Measurements from ENCODE around the gene SDK1. TPM values are rescaled to one million over a fixed set of nuclear protein-coding genes. Genes with fewer than 3 reads are reported as not detected.
"Not testable (repeated sequence)": the region's sequence is repeated elsewhere in the genome, so short reads cannot be mapped to it uniquely, and the experiment has no call there.

The SDK1 gene
- total RNA-seq, 1 donor from 2014 or later: 16.7 TPM

GRCh38 chr7:4297918-4298219 is 996.8 kb downstream of the SDK1 start:
- no peak for DNase-seq (ENCODE audit: extremely low spot score in 2 of 2)
- intact Hi-C loops (cut with DNase I): no loop called here
- Histone ChIP-seq H3K27me3 (no peaks in the 10 kb centered on the region), H3K36me3 (no peaks in the 10 kb centered on the region), H3K4me1 (no peaks in the 10 kb centered on the region), H3K9me3 (peaks cover 8% of the 10 kb centered on the region), H3K27ac (no peak overlapping the region), H3K4me3 (no peak overlapping the region)
- no peak for TF ChIP-seq POLR2AphosphoS5 (IDR thresholded peaks at IDR 0.05; ENCODE audit: insufficient read depth in 1 of 2, low read depth in 1 of 2)
- no peak for TF ChIP-seq CTCF (IDR thresholded peaks at IDR 0.05)
- TF ChIP-seq POLR2A (IDR thresholded peaks at IDR 0.05): no peak

DNA sequence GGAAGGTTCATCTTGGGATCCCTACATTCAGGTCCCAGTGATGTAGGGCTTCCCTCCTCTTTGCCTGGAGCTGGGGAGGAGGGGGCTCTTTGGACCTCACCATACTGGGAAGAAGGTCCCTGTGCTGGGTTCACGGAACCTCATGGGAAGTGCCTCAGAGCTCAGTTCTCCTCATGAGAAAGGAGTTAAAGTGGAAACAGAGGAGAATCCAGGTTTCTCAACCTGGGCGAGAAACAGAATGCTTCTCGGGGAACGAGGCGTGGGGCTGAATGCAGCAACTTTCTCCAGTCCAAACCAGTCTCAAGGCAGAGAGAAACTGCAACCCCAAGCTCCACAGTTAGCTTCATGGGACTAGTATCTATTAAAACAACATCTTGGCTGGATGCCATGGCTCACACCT is 998.4 kb downstream of the SDK1 start:
- TF ChIP-seq CTCF (IDR thresholded peaks at IDR 0.05): no peak
- no peak for TF ChIP-seq POLR2AphosphoS5 (IDR thresholded peaks at IDR 0.05; ENCODE audit: insufficient read depth in 1 of 2, low read depth in 1 of 2)
- Histone ChIP-seq H3K9me3 (no peaks in the 10 kb centered on the region), H3K36me3 (no peaks in the 10 kb centered on the region), H3K4me1 (no peaks in the 10 kb centered on the region), H3K27me3 (no peaks in the 10 kb centered on the region), H3K4me3 (no peak overlapping the region), H3K27ac (no peak overlapping the region)
- no peak for DNase-seq (ENCODE audit: extremely low spot score in 2 of 2)
- intact Hi-C loops (cut with DNase I): no loop called here

DNA sequence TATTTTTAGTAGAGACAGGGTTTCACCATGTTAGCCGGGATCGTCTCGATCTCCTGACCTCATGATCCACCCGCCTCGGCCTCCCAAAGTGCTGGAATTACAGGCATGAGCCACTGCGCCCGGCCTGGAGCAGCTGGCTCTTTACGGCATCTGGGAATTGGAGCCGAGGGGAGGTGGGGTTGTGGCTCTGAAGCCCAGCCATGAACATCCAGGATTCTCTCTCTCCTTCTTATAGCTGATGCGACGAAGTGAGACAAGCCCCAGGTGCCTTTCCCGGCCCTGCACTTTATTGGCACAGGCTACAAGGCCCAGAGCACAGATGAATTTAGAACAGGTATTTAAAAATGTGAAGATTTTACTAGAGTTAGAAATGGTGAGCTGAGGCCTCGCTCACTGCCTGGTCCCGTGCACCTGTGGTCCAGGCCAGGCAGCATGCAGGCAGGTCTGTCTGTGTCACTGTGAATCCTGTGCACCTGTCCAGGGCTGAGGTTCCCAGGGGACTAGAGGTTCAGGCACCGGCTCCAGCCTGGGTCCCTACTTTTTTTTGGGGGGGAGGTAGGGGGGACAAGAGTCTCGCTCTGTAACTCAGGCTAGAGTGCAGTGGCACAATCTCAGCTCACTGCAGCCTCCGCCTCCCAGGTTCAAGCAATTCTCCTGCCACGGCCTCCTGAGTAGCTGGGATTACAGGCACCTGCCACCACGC is 1001.3 kb downstream of the SDK1 start:
- intact Hi-C loops (cut with DNase I): no loop called here
- no peak overlapping the region for H3K4me3 ChIP-seq

DNA sequence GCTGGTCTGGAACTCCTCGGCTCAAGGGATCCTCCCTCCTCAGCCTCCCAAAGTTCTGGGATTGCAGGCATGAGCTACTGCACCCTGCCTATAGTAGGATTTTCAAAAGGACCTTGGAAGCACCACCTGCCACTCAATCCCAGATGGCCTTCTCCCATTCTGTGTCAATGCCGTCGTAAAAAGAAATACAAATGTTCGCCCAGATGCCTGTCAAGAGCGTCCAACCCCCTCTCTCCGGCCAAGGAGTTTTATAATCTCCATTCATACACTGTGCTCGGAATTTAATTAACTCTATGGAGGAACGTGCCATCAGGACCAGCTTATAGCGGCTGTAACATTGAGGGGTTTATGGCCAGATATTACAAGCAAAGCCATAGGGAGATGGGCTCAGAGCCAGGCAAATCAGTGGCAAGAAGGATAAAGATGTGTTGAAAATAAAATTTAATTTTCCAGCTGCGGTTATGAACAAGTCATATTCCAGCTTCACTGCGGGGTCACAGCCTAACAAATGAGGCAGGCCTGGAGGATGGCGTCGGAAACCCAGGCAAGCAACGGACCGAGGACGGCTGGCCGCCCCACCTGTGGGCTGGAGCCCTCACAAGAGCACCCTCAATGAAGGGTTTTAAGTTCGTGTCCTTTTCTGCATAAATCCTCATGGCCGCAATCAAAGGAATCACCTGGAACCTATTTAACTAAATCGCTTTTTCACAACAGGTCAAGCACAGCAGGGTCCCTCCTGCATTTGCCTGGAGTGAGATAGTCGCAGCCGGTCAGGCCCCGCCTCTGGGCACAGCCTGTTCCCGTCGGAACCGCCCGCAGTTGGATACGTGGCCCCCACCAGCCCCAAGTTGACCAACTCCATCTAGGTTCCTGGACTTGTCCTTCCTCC is 1006.5 kb downstream of the SDK1 start:
- intact Hi-C loops (cut with DNase I): no loop called here
- no peaks in the 10 kb centered on the region for H3K36me3 ChIP-seq
- DNase-seq (ENCODE audit: extremely low spot score in 2 of 2): peak in 1 of 2 donors; percentile 72
- TF ChIP-seq CTCF (IDR thresholded peaks at IDR 0.05) (no peak), POLR2AphosphoS5 (IDR thresholded peaks at IDR 0.05; ENCODE audit: insufficient read depth in 1 of 2, low read depth in 1 of 2) (no peak), POLR2A (IDR thresholded peaks at IDR 0.05) (no peak)
- no peak overlapping the region for H3K27ac ChIP-seq
- no peak overlapping the region for H3K4me3 ChIP-seq
- no peaks in the 10 kb centered on the region for H3K9me3 ChIP-seq
- no peaks in the 10 kb centered on the region for H3K4me1 ChIP-seq
- H3K27me3 ChIP-seq: no peaks in the 10 kb centered on the region

More for the DNA sequence above, 1001.3 kb downstream of the SDK1 start:
- Histone ChIP-seq H3K36me3 (no peaks in the 10 kb centered on the region), H3K27me3 (no peaks in the 10 kb centered on the region), H3K27ac (no peak overlapping the region), H3K9me3 (no peaks in the 10 kb centered on the region), H3K4me1 (no peaks in the 10 kb centered on the region)
- TF ChIP-seq POLR2AphosphoS5 (IDR thresholded peaks at IDR 0.05; ENCODE audit: insufficient read depth in 1 of 2, low read depth in 1 of 2) (no peak), CTCF (IDR thresholded peaks at IDR 0.05) (no peak), POLR2A (IDR thresholded peaks at IDR 0.05) (no peak)
- DNase-seq (ENCODE audit: extremely low spot score in 2 of 2): no peak

DNA sequence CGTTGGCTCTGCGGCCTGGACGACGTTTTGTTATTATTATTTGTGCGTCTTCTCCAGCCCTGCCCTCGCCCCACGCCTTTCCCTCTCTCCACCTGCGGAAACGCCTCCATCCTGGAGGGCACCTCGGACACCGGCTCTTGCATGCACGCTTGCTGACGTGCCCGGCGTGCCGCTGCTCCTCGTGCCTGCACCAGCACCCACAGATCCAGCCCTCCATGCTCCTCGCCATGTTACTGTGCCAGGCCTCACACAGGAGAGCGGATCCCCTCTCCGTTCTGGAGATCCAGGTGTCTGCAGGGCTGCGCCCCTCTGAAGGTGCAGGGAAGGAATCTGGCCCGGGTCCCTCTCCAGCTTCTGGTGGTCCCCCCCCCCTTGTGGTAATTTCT is 1007.1 kb downstream of the SDK1 start:
- no peak overlapping the region for H3K27ac ChIP-seq

DNA sequence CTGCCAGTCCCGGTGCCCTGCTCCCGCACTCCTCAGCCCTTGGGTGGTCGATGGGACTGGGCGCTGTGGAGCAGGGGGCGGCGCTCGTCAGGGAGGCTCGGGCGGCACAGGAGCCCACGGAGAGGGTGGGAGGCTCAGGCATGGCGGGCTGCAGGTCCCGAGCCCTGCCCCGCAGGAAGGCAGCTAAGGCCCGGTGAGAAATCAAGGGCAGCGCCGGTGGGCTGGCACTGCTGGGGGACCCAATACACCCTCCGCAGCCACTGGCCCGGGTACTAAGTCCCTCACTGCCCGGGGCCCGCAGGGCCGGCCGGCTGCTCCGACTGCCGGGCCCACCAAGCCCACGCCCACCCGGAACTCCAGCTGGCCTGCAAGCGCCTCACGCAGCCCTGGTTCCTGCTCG is 1012.9 kb downstream of the SDK1 start:
- intact Hi-C loops (cut with DNase I); H3K4me3 ChIP-seq; H3K9me3 ChIP-seq; H3K4me1 ChIP-seq; DNase-seq (ENCODE audit: extremely low spot score in 2 of 2); H3K36me3 ChIP-seq; H3K27ac ChIP-seq; H3K27me3 ChIP-seq: not testable (repeated sequence)

More for the DNA sequence above, 1007.1 kb downstream of the SDK1 start:
- intact Hi-C loops (cut with DNase I): no loop called here
- Histone ChIP-seq H3K27me3 (no peaks in the 10 kb centered on the region), H3K4me3 (no peak overlapping the region), H3K4me1 (no peaks in the 10 kb centered on the region), H3K36me3 (no peaks in the 10 kb centered on the region), H3K9me3 (no peaks in the 10 kb centered on the region)
- DNase-seq (ENCODE audit: extremely low spot score in 2 of 2): no peak
- TF ChIP-seq CTCF (IDR thresholded peaks at IDR 0.05) (no peak), POLR2AphosphoS5 (IDR thresholded peaks at IDR 0.05; ENCODE audit: insufficient read depth in 1 of 2, low read depth in 1 of 2) (no peak), POLR2A (IDR thresholded peaks at IDR 0.05) (no peak)

DNA sequence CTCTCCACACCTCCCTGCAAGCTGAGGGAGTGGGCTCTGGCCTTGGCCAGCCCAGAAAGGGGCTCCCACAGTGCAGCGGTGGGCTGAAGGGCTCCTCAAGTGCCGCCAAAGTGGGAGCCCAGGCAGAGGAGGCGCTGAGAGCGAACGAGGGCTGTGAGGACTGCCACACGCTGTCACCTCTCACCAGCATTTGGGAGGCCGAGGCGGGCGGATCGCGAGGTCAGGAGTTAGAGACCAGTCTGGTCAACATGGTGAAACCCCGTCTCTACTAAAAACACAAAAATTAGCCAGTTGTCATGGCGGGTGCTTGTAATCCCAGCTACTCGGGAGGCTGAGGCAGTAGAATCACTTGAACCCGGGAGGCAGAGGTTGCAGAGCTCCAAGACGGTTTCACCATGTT is 1013.3 kb downstream of the SDK1 start:
- H3K9me3 ChIP-seq; intact Hi-C loops (cut with DNase I); DNase-seq (ENCODE audit: extremely low spot score in 2 of 2): not testable (repeated sequence)

More for the DNA sequence above, 1013.3 kb downstream of the SDK1 start:
- not testable (repeated sequence) for H3K27ac ChIP-seq, H3K27me3 ChIP-seq, H3K36me3 ChIP-seq, H3K4me3 ChIP-seq, H3K4me1 ChIP-seq

Data from vagina (tissue), 2 donors.